Stimulated activated CD8-positive, alpha-beta memory T cell treated with anti-CD3 and anti-CD28 coated beads, Interleukin-7, amount 100 ng/mL, for 1 hour (primary cell): Measurements from ENCODE around the gene SCML1.

Experiments
- DNase-seq, 2 donors: peaks; one replicate each; pipeline ENCODE4 v3.0.0-alpha.2; 2020; ENCODE audit warnings: low read depth in 2 of 2

The SCML1 gene

DNA sequence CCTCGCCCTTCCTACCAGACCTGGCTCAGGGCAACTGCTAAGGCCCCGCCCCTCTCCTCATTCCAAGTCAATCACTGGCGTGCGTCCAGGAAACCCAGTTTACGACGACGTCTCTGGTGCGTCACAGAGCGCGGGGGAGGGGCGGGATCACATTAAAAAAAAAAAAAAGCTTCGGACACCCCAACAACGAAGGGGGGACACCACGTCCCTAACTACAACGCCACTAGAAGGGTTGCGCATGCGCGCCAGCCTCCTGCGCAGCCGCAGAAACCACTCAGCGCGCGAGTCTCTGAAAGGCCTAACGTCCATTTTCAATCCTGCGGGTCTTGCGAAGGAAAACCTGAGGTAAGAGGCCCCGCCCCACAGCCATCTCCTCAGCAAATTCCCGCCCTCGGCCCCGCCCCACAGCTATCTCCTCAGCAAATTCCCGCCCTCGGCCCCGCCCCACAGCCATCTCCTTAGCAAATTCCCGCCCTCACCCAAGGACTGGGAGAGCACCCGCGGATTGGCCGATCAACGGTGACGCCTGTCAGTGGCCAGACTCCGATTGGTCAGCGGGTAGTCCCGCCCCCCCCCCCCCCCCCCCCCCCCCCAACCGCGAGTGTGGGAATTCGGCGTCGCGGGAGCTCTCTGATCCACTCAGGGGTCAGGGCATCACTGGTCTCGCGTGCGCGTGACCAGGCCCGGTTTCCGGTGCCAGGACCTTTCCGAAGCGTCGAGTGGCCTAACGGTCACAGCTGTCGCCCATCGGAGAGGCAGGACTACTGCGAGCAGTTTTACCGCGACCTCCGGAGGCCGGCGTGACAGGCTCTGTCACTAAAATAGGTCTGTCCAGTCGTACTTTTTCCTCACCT is at the start of gene SCML1:
Gene SCML1, plus strand, starts transcription at position 638 of the 854 bp plus-strand sequence. CDS start 6,694 bp downstream, outside the sequence.
- peak; percentile 53 to 62 for DNase-seq

DNA sequence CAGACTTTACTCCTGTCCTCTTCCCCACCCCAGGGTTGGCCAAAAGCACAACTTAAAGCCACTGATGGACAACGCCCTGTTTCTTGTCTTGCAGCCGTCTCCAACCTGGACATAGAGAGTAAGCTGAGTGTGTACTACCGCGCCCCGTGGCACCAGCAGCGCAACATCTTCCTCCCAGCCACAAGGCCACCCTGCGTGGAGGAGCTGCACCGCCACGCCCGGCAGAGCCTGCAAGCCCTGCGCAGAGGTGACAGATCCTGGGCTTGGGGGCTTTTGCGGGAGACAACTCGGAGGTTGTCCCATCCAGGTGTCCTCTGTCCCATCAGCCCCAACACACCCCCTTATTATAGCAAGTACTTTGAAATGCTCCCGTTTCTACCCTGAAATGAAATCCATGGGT is 49.6 kb upstream of the SCML1 start:
- no peak for DNase-seq

GRCh38 chrX:17689971-17690409 is 47.3 kb upstream of the SCML1 start:
- DNase-seq = no peak

DNA sequence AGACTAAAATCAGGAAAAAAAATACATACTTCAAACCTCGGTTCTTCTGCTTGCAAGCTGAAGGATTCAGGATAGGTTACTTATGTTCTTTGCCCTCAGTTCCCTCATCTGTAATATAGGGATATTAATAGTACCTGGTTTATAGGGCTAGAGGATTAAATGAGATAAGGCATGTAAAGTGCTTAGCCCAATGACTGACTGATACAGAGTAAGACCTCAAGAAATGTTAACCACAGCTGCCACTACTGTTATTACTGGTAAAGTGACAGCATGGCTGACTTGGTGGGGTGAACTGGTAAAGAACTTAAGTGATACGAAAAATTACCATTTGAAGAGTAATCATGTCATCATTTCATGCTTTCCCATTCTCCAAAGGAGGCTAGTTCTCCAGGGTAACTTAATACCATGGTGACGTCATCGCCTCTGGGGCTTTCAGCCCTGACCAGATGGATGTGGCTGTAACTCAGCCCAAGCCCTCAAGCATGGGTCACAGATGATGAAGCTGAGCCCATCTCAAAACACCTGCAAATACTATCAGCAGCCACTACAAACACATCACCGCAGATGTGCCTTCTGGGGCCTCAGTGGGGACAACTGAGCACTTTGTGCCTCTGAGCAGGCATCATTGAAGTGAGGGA is 44.5 kb upstream of the SCML1 start:
- DNase-seq = no peak

GRCh38 chrX:17697191-17697590 is 40.1 kb upstream of the SCML1 start:
- DNase-seq = no peak

GRCh38 chrX:17700976-17701375 is 36.3 kb upstream of the SCML1 start:
- DNase-seq = no peak

DNA sequence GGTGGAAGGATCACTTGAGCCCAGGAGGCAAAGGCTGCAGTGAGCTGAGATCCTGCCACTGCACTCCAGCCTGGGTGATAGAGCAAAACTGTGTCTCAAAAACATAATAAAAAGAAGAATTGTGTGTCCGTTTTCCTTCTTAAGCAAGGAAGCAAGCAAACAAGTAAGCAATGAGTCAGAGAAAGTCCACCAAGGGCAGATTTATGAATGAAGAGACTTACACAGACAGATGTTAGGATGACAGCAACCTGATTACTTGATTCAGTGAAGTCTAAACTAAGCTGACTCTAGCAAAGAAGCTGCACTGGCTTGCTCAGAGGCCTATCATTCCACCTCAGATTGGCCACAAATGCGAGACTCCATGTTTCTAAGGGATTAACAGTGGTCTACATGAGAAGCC is 34.1 kb upstream of the SCML1 start:
- DNase-seq = no peak

DNA sequence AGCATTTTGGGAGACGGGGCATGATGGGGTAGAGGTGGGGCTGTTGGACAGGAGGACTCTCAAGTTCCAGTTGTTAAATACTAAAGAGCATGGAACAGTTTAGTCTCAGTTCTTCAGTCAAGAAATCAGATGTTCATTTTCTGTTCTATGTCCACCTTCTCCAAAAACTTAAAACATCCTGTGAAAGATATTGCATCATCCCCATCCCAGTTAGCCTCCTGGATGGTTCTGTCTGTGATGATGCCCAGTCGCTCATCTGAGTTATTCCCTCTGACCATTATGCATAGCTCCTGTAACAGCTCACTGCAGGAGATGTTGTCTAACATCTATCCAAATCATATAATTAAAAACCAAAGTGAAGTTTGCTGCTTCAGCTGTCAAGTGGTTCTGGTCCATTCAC is 32.1 kb upstream of the SCML1 start:
- DNase-seq = no peak

GRCh38 chrX:17706676-17707075 is 30.6 kb upstream of the SCML1 start:
- DNase-seq = no peak

GRCh38 chrX:17707731-17708130 is 29.6 kb upstream of the SCML1 start:
- DNase-seq = no peak

- DNase-seq = no peak
Measured at GRCh38 chrX:17710871-17711301, 26.4 kb upstream of the SCML1 start.

GRCh38 chrX:17713288-17713687 is 24.0 kb upstream of the SCML1 start:
- DNase-seq = no peak

DNA sequence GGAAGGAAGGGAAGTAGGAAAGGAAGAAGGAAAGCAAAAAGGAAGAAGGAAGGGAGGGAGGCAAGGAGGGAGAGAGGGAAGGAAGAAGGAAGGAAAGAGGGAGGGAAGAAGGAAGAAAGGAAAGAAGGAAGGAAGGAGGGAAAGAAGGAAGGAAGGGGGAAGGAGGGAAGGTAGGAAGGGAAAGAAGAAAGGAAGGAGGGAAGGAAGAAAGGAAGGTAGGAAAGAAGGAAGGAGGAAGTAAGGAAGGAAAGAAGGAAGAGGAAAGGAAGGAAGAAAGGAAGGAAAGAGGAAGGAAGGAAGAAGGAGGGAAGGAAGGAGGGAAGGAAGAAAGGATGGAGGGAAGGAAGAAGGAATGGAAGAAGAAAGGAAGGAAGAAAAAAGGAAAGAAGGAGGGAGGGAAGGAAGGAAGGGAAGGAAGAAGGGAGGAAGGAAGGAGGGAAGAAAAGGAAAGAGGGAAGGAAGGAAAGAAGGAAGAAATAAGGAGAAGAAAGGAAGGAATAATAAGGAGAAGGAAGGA is 18.6 kb upstream of the SCML1 start:
- no peak for DNase-seq

- no peak for DNase-seq
Measured at GRCh38 chrX:17719711-17720110, 17.6 kb upstream of the SCML1 start.

DNA sequence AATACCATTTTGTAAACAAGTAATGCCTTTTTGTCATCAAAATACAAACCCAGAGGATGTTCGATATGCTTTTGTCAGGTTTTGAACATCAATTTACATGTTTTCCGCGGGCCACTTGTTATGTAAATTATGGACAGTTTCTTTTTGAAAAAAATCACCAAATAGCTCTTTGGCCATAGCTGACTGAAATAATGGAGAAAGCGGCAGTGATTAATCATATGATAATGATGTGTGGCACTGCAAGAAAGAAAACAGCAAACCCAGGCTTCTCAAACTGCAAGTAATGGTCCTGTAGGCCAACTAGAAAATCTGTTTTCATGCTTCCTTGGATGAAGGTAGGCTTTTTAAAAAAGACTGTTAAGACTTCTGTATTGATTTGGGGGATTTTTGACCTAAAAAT is 15.6 kb upstream of the SCML1 start:
- DNase-seq = no peak

- no peak for DNase-seq
Measured at GRCh38 chrX:17725181-17725580, 12.1 kb upstream of the SCML1 start.

GRCh38 chrX:17732138-17732783 is 5.0 kb upstream of the SCML1 start:
- no peak for DNase-seq

DNA sequence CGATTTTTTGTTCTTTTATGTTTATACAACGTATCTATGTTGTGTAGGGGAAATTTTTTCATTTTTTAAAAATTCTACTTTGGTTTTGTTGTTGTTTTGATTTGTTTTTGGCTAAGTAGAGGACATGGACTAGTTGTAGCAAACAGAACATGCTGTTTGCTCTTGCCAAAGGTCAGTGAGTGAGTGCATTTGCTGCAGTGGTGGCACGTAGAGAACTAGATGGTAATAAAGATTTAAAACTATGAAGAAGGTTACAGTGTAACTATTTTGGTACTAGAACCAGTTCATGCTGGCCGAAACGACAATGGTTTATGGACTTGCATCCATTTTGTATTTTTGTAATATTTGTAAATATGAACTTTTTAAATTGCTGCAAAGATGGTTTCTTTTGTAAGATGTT is 1.9 kb upstream of the SCML1 start:
- no peak for DNase-seq

DNA sequence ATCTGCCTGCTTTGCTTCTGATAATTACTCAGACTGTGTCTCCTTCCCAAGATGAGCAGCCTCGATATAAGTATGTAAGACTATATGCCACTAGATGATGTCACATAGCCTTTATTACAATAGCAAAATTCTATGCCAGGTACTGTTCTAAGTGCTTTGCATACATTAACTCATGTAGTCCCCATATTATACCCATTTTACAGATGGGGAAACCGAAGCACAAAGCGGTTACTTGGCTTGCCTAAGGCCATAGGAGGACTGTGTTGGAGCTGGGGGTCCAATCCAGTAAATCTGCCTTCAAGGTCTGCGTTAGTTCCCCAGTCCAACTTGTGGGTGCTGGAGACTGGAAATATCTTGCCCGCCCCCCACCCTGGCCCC is 826 bp upstream of the SCML1 start:
- no peak for DNase-seq

DNA sequence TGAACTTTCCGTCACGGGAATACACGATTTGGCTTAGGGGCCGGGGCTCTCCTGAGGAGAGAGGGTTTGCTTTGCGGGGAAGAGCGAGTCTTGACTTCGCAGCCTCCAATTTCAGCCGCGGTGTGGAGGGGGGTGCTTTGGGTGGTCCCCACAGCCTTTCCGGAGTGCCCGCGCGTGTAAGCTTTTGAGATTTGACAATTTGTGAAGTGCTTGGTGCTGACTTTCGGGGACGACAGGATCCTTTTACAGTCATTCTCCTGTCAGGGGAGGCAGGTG is 355 bp downstream of the SCML1 start:
- DNase-seq = no peak

- no peak for DNase-seq
Measured at GRCh38 chrX:17737986-17738713, 857 bp downstream of the SCML1 start.
